ENCODE measurements around the gene C14orf180.

The C14orf180 gene

DNA sequence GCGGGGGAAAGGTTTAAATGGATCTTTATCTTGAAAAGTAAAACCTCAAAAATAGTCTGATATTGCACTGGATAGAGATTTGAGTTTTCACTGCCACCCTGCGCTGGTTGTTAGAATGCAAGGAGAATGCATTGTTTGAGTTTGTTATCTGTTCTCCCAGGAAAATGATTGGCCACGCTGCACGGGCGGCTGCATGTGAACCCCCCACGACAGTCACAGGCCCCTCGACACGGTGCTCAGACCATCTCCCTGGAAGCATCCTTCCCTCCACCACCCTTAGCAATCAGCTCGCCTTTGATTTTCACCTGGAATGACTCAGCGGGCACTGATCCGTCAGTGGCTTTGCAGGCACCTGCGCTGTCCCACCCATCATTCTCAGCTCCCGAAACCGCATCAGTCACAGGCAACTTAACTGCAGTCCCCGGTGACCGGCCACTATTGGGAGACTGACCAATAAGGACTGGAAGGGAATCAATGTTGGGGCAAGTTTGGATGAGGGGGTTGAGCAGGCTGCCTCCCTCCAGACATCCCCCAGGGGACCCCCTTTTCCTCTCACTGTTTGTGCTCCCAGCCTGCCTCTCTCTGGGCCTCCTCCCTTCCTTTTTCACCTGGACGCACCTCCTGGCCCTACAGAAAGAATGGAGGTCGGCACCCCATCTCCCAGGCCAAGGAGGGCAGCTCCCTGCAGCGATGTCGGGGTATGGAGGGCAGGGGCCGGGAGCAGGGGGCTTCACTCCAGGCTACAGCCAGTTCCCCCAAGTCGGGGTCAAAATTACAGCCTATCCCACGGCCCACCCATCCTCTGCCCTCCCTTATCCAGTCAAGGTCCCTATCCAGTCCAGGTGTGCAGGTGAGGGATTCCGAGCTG, 28.5 kb upstream of the C14orf180 start:
- Histone ChIP-seq H3K36me3 (ENCODE audit: low read length) (no peaks in the 10 kb centered on the region), H3K9me3 (ENCODE audit: insufficient read depth, low read length) (no peaks in the 10 kb centered on the region), H4K20me1 (ENCODE audit: low read depth, low read length) (no peaks in the 10 kb centered on the region), H2AFZ (ENCODE audit: low read depth, low read length, severe bottlenecking) (no peak overlapping the region), H3K27ac (ENCODE audit: low read depth, low read length) (no peak overlapping the region), H3K27me3 (ENCODE audit: low read length) (no peaks in the 10 kb centered on the region), H3K4me2 (ENCODE audit: low read depth, low read length, poor library complexity, severe bottlenecking) (no peak overlapping the region), H3K79me2 (ENCODE audit: insufficient read depth, low read length) (no peaks in the 10 kb centered on the region), H3F3A (ENCODE audit: insufficient read depth) (no peaks in the 10 kb centered on the region), H3K9ac (ENCODE audit: low read length) (no peak overlapping the region), H3K9me2 (replicated peaks; ENCODE audit: insufficient read depth, low read length) (no peaks in the 10 kb centered on the region), H3K4me3 (ENCODE audit: insufficient read depth, low read length, poor library complexity, severe bottlenecking) (no peak overlapping the region)
- TF ChIP-seq EZH2phosphoT487 (conservative IDR thresholded peaks at IDR 0.05; ENCODE audit: low read length), result no peak
- TF ChIP-seq, protein P1, sequence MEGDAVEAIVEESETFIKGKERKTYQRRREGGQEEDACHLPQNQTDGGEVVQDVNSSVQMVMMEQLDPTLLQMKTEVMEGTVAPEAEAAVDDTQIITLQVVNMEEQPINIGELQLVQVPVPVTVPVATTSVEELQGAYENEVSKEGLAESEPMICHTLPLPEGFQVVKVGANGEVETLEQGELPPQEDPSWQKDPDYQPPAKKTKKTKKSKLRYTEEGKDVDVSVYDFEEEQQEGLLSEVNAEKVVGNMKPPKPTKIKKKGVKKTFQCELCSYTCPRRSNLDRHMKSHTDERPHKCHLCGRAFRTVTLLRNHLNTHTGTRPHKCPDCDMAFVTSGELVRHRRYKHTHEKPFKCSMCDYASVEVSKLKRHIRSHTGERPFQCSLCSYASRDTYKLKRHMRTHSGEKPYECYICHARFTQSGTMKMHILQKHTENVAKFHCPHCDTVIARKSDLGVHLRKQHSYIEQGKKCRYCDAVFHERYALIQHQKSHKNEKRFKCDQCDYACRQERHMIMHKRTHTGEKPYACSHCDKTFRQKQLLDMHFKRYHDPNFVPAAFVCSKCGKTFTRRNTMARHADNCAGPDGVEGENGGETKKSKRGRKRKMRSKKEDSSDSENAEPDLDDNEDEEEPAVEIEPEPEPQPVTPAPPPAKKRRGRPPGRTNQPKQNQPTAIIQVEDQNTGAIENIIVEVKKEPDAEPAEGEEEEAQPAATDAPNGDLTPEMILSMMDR (IDR thresholded peaks at IDR 0.05; ENCODE audit: insufficient read depth, low read length, poor library complexity, severe bottlenecking), result no peak

DNA sequence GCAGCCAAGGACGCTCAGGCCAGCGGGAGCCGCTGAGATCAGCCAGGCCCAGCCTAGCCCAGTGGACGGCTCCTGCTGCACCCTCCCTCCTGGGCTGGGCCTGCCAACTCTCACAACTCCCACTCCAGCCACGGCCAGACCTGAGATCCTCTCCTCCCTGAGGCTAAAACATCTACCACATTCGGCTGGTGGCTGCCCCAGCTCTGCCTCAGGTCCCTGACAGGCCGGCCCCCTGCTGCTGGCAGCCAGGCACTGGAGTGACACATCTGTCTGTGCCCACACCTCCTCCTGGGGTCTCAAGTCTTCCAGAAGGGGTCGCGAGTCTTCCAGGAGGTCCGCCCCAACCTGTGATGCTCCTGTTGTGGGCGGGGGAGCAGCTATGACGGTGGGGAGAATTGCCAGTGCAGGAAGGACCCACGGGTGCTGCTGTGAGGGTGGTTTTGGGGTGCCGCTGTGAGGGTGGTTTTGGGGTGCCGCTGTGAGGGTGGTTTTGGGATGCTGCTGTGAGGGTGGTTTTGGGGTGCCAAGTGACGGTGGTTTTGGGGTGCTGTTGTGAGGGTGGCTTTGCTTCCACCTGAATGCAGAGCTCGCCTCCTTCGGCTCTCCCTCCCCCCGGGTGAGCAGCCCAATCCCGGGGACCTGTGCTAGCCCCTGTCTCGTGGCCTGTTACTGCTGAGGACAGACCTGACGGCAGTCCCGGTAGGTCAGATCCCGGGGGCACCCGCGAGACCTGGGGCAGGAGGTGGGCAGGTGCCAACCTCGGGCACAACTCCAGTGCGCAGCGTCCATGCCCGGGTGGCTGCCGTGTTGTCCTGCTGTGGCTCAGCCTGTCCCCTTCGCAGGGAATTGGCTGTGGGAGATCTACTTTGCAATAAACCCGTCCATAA, 27.5 kb upstream of the C14orf180 start:
- TF ChIP-seq, protein P1 (IDR thresholded peaks at IDR 0.05; ENCODE audit: insufficient read depth, low read length, poor library complexity, severe bottlenecking), result no peak
- TF ChIP-seq EZH2phosphoT487 (conservative IDR thresholded peaks at IDR 0.05; ENCODE audit: low read length), result no peak

DNA sequence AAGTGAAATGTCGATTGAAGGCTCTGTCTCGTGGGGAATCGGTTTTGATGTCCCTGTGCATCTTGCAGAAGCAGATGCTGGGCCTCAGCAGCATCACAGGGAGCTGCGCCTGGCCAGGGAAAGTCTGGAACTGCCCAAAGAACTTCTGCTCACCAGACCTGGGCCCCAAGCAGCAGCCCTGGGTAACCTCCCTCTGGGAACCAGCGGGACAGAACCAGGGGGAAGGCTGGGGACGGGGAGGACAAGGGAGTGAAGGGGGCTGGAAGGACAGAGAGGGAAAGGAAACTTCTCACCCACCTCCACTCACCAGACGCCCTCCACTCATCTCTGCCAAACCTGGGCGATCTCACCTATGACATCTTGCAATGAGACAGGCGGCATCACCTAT, 26.8 kb upstream of the C14orf180 start:
- no peaks in the 10 kb centered on the region for H3K79me2 ChIP-seq (ENCODE audit: insufficient read depth, low read length)
- TF ChIP-seq EZH2phosphoT487 (conservative IDR thresholded peaks at IDR 0.05; ENCODE audit: low read length), result no peak
- TF ChIP-seq, protein P1 (IDR thresholded peaks at IDR 0.05; ENCODE audit: insufficient read depth, low read length, poor library complexity, severe bottlenecking), result no peak
- H3K4me2 ChIP-seq (ENCODE audit: low read depth, low read length, poor library complexity, severe bottlenecking), result no peak overlapping the region
- H3K9ac ChIP-seq (ENCODE audit: low read length), result no peak overlapping the region
- no peaks in the 10 kb centered on the region for H3K27me3 ChIP-seq (ENCODE audit: low read length)
- H3K9me3 ChIP-seq (ENCODE audit: insufficient read depth, low read length), result no peaks in the 10 kb centered on the region
- H2AFZ ChIP-seq (ENCODE audit: low read depth, low read length, severe bottlenecking), result no peak overlapping the region
- no peak overlapping the region for H3K4me3 ChIP-seq (ENCODE audit: insufficient read depth, low read length, poor library complexity, severe bottlenecking)
- H3K36me3 ChIP-seq (ENCODE audit: low read length), result no peaks in the 10 kb centered on the region
- H4K20me1 ChIP-seq (ENCODE audit: low read depth, low read length), result no peaks in the 10 kb centered on the region
- H3K9me2 ChIP-seq (replicated peaks; ENCODE audit: insufficient read depth, low read length), result no peaks in the 10 kb centered on the region
- no peaks in the 10 kb centered on the region for H3F3A ChIP-seq (ENCODE audit: insufficient read depth)
- no peak overlapping the region for H3K27ac ChIP-seq (ENCODE audit: low read depth, low read length)

More for the DNA sequence above, 27.5 kb upstream of the C14orf180 start:
- Histone ChIP-seq H3F3A (ENCODE audit: insufficient read depth) (no peaks in the 10 kb centered on the region), H3K9me2 (replicated peaks; ENCODE audit: insufficient read depth, low read length) (no peaks in the 10 kb centered on the region), H3K79me2 (ENCODE audit: insufficient read depth, low read length) (no peaks in the 10 kb centered on the region), H3K36me3 (ENCODE audit: low read length) (no peaks in the 10 kb centered on the region), H3K27me3 (ENCODE audit: low read length) (no peaks in the 10 kb centered on the region), H3K4me2 (ENCODE audit: low read depth, low read length, poor library complexity, severe bottlenecking) (no peak overlapping the region), H2AFZ (ENCODE audit: low read depth, low read length, severe bottlenecking) (no peak overlapping the region), H3K9ac (ENCODE audit: low read length) (no peak overlapping the region), H3K27ac (ENCODE audit: low read depth, low read length) (no peak overlapping the region), H4K20me1 (ENCODE audit: low read depth, low read length) (no peaks in the 10 kb centered on the region), H3K9me3 (ENCODE audit: insufficient read depth, low read length) (no peaks in the 10 kb centered on the region), H3K4me3 (ENCODE audit: insufficient read depth, low read length, poor library complexity, severe bottlenecking) (no peak overlapping the region)

Data from SU-DHL-6 (cell line).